Measurements from ENCODE around the gene ADAMTSL1. TPM values are rescaled to one million over a fixed set of nuclear protein-coding genes. Genes with fewer than 3 reads are reported as not detected.

Gene ADAMTSL1
- polyA plus RNA-seq, 1 donor from 2014 or later = 1.1 TPM

GRCh38 chr9:18721267-18721994 lies 247.5 kb downstream of the ADAMTSL1 start:
- no peak overlapping the region for H3K4me3 ChIP-seq (ENCODE audit: low read length)
- TF ChIP-seq EZH2 (IDR thresholded peaks at IDR 0.05; ENCODE audit: borderline replicate concordance, insufficient read depth, low read length, poor library complexity, severe bottlenecking) (no peak), EP300 (conservative IDR thresholded peaks at IDR 0.05; ENCODE audit: poor library complexity, severe bottlenecking) (no peak), SMC3 (conservative IDR thresholded peaks at IDR 0.05; ENCODE audit: poor library complexity) (no peak), REST (IDR thresholded peaks at IDR 0.05; ENCODE audit: borderline replicate concordance) (no peak), RAD21 (conservative IDR thresholded peaks at IDR 0.05) (no peak)
- TF ChIP-seq, protein P1, sequence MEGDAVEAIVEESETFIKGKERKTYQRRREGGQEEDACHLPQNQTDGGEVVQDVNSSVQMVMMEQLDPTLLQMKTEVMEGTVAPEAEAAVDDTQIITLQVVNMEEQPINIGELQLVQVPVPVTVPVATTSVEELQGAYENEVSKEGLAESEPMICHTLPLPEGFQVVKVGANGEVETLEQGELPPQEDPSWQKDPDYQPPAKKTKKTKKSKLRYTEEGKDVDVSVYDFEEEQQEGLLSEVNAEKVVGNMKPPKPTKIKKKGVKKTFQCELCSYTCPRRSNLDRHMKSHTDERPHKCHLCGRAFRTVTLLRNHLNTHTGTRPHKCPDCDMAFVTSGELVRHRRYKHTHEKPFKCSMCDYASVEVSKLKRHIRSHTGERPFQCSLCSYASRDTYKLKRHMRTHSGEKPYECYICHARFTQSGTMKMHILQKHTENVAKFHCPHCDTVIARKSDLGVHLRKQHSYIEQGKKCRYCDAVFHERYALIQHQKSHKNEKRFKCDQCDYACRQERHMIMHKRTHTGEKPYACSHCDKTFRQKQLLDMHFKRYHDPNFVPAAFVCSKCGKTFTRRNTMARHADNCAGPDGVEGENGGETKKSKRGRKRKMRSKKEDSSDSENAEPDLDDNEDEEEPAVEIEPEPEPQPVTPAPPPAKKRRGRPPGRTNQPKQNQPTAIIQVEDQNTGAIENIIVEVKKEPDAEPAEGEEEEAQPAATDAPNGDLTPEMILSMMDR (IDR thresholded peaks at IDR 0.05; ENCODE audit: poor library complexity, severe bottlenecking) = no peak
- H3F3A ChIP-seq (ENCODE audit: insufficient read depth, low read length, poor library complexity, severe bottlenecking) = no peaks in the 10 kb centered on the region
- no peaks in the 10 kb centered on the region for H3K36me3 ChIP-seq (ENCODE audit: insufficient read depth, low read length)
- H3K27ac ChIP-seq (ENCODE audit: low read length) = no peak overlapping the region
- no peaks in the 10 kb centered on the region for H4K20me1 ChIP-seq (ENCODE audit: insufficient read depth)
- no peak overlapping the region for H3K4me2 ChIP-seq (ENCODE audit: low read length)
- no peak overlapping the region for H3K9ac ChIP-seq (ENCODE audit: low read length)
- H2AFZ ChIP-seq (ENCODE audit: low read depth, low read length) = no peak overlapping the region
- H3K79me2 ChIP-seq (replicated peaks; ENCODE audit: insufficient read depth, low read length) = no peaks in the 10 kb centered on the region
- H3K9me2 ChIP-seq (ENCODE audit: insufficient read depth, low read length) = no peaks in the 10 kb centered on the region
- H3K9me3 ChIP-seq (ENCODE audit: low read length) = no peaks in the 10 kb centered on the region
- H3K27me3 ChIP-seq (ENCODE audit: insufficient read depth, low read depth, low read length) = no peaks in the 10 kb centered on the region

- H3K79me2 ChIP-seq (replicated peaks; ENCODE audit: insufficient read depth, low read length) = no peaks in the 10 kb centered on the region
- TF ChIP-seq TAF1 (IDR thresholded peaks at IDR 0.05; ENCODE audit: low read depth) (no peak), SMC3 (conservative IDR thresholded peaks at IDR 0.05; ENCODE audit: poor library complexity) (no peak), EP300 (conservative IDR thresholded peaks at IDR 0.05; ENCODE audit: poor library complexity, severe bottlenecking) (no peak), POLR2AphosphoS5 (IDR thresholded peaks at IDR 0.05) (no peak), RAD21 (conservative IDR thresholded peaks at IDR 0.05) (no peak), REST (IDR thresholded peaks at IDR 0.05; ENCODE audit: borderline replicate concordance) (no peak), MXI1 (conservative IDR thresholded peaks at IDR 0.05; ENCODE audit: poor library complexity, severe bottlenecking) (no peak), EZH2 (IDR thresholded peaks at IDR 0.05; ENCODE audit: borderline replicate concordance, insufficient read depth, low read length, poor library complexity, severe bottlenecking) (no peak)
- TF ChIP-seq, protein P1 (IDR thresholded peaks at IDR 0.05; ENCODE audit: poor library complexity, severe bottlenecking) = no peak
- no peaks in the 10 kb centered on the region for H3K9me3 ChIP-seq (ENCODE audit: low read length)
- no peak overlapping the region for H3K4me3 ChIP-seq (ENCODE audit: low read length)
- H3F3A ChIP-seq (ENCODE audit: insufficient read depth, low read length, poor library complexity, severe bottlenecking) = no peaks in the 10 kb centered on the region
- H2AFZ ChIP-seq (ENCODE audit: low read depth, low read length) = no peak overlapping the region
- H3K4me2 ChIP-seq (ENCODE audit: low read length) = no peak overlapping the region
- H3K27ac ChIP-seq (ENCODE audit: low read length) = no peak overlapping the region
- H3K9ac ChIP-seq (ENCODE audit: low read length) = no peak overlapping the region
- no peaks in the 10 kb centered on the region for H3K27me3 ChIP-seq (ENCODE audit: insufficient read depth, low read depth, low read length)
- no peaks in the 10 kb centered on the region for H4K20me1 ChIP-seq (ENCODE audit: insufficient read depth)
- no peaks in the 10 kb centered on the region for H3K9me2 ChIP-seq (ENCODE audit: insufficient read depth, low read length)
- H3K36me3 ChIP-seq (ENCODE audit: insufficient read depth, low read length) = no peaks in the 10 kb centered on the region
These were observed 248.0 kb downstream of the ADAMTSL1 start for GRCh38 chr9:18721995-18722310.

Data from neural cell (in vitro differentiated cells).